ENCODE data around the gene KANTR.

DNA sequence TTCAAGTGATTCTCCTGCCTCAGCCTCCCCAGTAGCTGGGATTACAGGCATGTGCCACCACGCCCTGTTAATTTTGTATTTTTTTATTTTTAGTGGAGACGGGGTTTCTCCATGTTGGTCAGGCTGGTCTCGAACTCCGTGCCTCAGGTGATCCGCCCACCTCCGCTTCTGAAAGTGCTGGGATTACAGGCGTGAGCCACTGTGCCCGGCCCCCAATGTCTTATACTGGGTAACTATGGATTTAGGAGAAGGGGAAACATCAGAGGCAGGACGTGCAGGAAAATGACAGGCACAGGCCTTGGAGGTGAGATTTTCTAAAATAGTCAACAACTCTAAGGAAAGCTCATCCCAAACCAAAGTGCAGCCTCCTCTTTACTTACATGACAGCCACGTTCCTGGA lies 22.9 kb upstream of the KANTR start:
- TF ChIP-seq POLR2A (IDR thresholded peaks at IDR 0.05): no peak
- TF ChIP-seq, protein P1, sequence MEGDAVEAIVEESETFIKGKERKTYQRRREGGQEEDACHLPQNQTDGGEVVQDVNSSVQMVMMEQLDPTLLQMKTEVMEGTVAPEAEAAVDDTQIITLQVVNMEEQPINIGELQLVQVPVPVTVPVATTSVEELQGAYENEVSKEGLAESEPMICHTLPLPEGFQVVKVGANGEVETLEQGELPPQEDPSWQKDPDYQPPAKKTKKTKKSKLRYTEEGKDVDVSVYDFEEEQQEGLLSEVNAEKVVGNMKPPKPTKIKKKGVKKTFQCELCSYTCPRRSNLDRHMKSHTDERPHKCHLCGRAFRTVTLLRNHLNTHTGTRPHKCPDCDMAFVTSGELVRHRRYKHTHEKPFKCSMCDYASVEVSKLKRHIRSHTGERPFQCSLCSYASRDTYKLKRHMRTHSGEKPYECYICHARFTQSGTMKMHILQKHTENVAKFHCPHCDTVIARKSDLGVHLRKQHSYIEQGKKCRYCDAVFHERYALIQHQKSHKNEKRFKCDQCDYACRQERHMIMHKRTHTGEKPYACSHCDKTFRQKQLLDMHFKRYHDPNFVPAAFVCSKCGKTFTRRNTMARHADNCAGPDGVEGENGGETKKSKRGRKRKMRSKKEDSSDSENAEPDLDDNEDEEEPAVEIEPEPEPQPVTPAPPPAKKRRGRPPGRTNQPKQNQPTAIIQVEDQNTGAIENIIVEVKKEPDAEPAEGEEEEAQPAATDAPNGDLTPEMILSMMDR (IDR thresholded peaks at IDR 0.05): no peak
